Mammary epithelial cell (primary cell): ENCODE measurements around the gene BAIAP2L1.

Source experiments
- CTCF ChIP-seq, 2 donors: IDR thresholded peaks in 1 of 2; conservative IDR thresholded peaks in 1 of 2; 2 replicates each; pipeline ENCODE4 v1.5.1; 2011 to 2012; ENCODE audit warnings: inconsistent platforms in 2 of 2, low read length in 2 of 2, mild to moderate bottlenecking in 2 of 2, control low read depth in 1 of 2, low read depth in 1 of 2; ENCODE audit not compliant: insufficient read depth in 1 of 2; ENCODE audit errors: extremely low read depth in 1 of 2
- EZH2 ChIP-seq: IDR thresholded peaks from 2 replicates; pipeline ENCODE4 v1.6.1; 2012; ENCODE audit warnings: low read length, inconsistent platforms, borderline replicate concordance

- TF ChIP-seq CTCF (conservative IDR thresholded peaks at IDR 0.05 in 1 of 2, IDR thresholded peaks at IDR 0.05 in 1 of 2; ENCODE audit: extremely low read depth in 1 of 2, insufficient read depth in 1 of 2, low read depth in 1 of 2, low read length in 2 of 2) (no peak), EZH2 (no peak)
These were observed 77.1 kb downstream of the BAIAP2L1 start for GRCh38 chr7:98323597-98324322.
